GM20431 (cell line): ENCODE measurements around the gene PDSS1.
"Not testable (repeated sequence)": the region's sequence is repeated elsewhere in the genome, so short reads cannot be mapped to it uniquely, and the experiment has no call there.

ENCODE experiments used
- in situ Hi-C: fragments of 300-500 bp; cut with MseI, MboI; formaldehyde crosslinking; loops from one replicate; pipeline ENCODE4 v1.15.0; 2020; ENCODE audit warnings: low sequenced_read_pairs; ENCODE audit not compliant: unreplicated experiment

The PDSS1 gene

GRCh38 chr10:26697163-26697921, at the start of gene PDSS1:
Gene PDSS1, plus strand, starts transcription at chr10:26697701. Its CDS starts 11 bp downstream, at chr10:26697712.
- in situ Hi-C loops = no loop called here

- in situ Hi-C loops = not testable (repeated sequence)
Measured at GRCh38 chr10:26648245-26648636, 49.3 kb upstream of the PDSS1 start.

- in situ Hi-C loops = no loop called here
Measured at GRCh38 chr10:26650406-26650805, 47.1 kb upstream of the PDSS1 start.

GRCh38 chr10:26651476-26651875, 46.0 kb upstream of the PDSS1 start:
- in situ Hi-C loops = not testable (repeated sequence)

- in situ Hi-C loops = no loop called here
Measured at GRCh38 chr10:26653004-26653403, 44.5 kb upstream of the PDSS1 start.

- in situ Hi-C loops = no loop called here
Measured at GRCh38 chr10:26655746-26656145, 41.8 kb upstream of the PDSS1 start.

- in situ Hi-C loops = no loop called here
Measured at GRCh38 chr10:26662864-26663263, 34.6 kb upstream of the PDSS1 start.

GRCh38 chr10:26665080-26666048, 32.1 kb upstream of the PDSS1 start:
- in situ Hi-C loops = no loop called here

- in situ Hi-C loops = no loop called here
Measured at GRCh38 chr10:26675873-26676257, 21.6 kb upstream of the PDSS1 start.

GRCh38 chr10:26679588-26679987, 17.9 kb upstream of the PDSS1 start:
- in situ Hi-C loops = no loop called here

GRCh38 chr10:26681076-26681475, 16.4 kb upstream of the PDSS1 start:
- in situ Hi-C loops = no loop called here

GRCh38 chr10:26681971-26682370, 15.5 kb upstream of the PDSS1 start:
- in situ Hi-C loops = not testable (repeated sequence)

- in situ Hi-C loops = no loop called here
Measured at GRCh38 chr10:26682931-26683330, 14.6 kb upstream of the PDSS1 start.

- in situ Hi-C loops = not testable (repeated sequence)
Measured at GRCh38 chr10:26684667-26685264, 12.7 kb upstream of the PDSS1 start.

GRCh38 chr10:26685441-26685840, 12.1 kb upstream of the PDSS1 start:
- in situ Hi-C loops = no loop called here

- in situ Hi-C loops = no loop called here
Measured at GRCh38 chr10:26689399-26689798, 8.1 kb upstream of the PDSS1 start.

GRCh38 chr10:26690731-26691475, 6.6 kb upstream of the PDSS1 start:
- in situ Hi-C loops = no loop called here

- in situ Hi-C loops = not testable (repeated sequence)
Measured at GRCh38 chr10:26694536-26694935, 3.0 kb upstream of the PDSS1 start.

GRCh38 chr10:26696786-26697162, 727 bp upstream of the PDSS1 start:
- in situ Hi-C loops = no loop called here
